ENCODE data around the gene ZNRF2. TPM values are rescaled to one million over a fixed set of nuclear protein-coding genes. Genes with fewer than 3 reads are reported as not detected.
"Not testable (repeated sequence)": the region's sequence is repeated elsewhere in the genome, so short reads cannot be mapped to it uniquely, and the experiment has no call there.

Gene ZNRF2
- total RNA-seq, 1 donor from 2014 or later, result 5.0 TPM

DNA sequence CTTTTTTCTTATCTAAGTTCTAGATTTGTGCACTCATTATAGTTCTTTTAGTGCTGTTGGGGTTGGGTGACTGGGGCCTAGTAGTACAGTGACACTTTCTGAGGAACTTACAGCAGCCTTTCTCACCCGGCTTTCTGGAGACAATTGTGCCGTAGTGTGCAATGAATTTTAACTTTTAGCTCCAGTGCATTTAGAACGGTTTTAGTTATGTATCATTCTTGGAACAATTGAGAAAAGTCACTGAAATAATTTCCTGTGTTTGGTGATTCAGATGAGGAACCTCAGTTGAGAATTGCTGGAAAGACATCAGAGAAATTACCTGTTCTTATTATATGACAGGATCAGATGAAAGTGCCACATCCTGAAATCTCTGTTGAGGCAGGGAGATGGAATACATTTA, 3.2 kb downstream of the ZNRF2 start:
- DNase-seq (ENCODE audit: low read depth in 2 of 2), result peak in 1 of 2 donors; percentile 24

DNA sequence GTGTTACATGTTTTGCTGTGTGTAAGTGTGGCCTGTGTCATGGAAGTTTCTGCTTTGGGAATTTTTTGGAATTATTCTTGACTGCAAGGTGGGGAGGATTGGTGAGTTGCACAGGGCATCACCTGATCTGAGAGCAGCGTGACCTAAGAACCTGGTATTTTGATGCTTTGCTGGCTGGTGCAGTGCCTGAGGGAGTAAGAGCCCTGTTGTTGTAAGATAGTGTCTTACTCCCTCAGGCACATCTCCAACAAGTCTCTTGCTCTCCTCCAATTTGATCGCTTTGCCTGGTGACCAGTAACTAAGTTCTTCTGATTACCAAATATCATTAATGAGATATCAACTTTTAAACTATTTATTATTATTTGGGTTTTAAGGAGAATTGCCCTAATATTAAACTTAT, 5.2 kb downstream of the ZNRF2 start:
- not testable (repeated sequence) for DNase-seq (ENCODE audit: low read depth in 2 of 2)

DNA sequence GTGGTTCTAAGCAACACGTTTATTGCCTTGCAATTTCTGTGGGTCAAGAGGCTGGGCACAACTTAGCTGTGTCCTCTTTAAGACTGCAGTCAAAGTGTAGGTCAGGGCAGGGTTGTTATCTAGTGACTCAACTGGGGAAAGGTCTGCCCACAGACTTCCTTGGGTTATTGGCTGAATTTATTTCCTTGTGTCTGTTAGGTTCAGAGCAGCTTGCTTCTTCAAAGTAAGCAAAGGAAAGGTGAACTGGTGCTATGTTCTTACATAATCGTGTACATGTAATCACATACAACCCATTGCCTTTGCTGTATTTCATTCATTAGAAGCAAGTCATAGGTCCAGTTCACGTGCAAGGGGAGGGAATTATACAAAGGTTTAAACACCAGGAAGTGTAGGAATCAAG, 5.9 kb downstream of the ZNRF2 start:
- DNase-seq (ENCODE audit: low read depth in 2 of 2), result peak in 1 of 2 donors; percentile 67

DNA sequence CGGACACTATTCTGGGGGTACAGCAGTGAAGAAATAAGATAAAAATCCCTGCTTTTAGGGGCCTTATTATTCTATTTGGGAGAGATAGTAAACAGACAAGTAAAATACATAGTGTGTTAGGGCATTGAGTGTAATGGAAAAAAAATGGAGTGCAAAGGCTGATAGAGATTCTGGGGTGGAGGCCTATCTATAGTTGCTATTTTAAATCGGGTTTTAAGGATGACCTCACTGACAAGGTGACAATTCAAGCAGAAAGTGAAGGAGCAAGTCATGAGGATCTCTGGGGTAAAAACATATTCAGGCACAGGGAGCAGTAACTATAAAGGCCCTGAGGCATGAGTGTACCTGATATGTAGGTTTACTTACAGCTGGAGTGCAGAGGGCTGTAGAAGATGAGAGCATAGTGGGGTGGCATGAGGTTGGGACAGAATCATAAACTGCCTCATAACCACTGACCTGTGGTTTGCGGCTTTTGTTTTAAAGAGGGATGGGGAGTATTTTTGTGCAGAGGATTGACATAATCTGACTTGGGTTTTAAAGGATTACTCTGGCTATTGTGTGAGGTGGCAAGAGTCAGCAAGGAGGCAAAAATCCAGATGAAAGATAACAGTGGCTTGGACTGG, 8.1 kb downstream of the ZNRF2 start:
- DNase-seq (ENCODE audit: low read depth in 2 of 2), result not testable (repeated sequence)

DNA sequence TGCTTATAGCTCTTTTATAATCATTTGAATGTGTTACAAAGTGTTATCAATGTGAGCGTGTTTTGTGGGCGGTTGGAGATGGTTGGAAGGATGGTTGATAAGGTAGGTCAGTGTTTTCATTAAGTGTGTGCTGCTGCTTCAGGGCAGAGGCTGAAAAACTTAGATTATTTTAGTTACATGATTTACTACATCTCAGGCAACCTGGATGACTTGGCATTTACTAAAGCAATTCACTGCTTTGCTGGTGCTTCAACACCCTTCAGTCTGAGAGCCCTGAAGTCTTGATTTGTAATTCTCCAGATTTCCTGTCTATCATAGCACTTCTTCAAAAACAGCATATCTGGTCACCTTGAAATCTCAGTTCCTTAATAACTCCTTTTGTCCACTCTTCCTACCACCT, 11.9 kb downstream of the ZNRF2 start:
- not testable (repeated sequence) for DNase-seq (ENCODE audit: low read depth in 2 of 2)

DNA sequence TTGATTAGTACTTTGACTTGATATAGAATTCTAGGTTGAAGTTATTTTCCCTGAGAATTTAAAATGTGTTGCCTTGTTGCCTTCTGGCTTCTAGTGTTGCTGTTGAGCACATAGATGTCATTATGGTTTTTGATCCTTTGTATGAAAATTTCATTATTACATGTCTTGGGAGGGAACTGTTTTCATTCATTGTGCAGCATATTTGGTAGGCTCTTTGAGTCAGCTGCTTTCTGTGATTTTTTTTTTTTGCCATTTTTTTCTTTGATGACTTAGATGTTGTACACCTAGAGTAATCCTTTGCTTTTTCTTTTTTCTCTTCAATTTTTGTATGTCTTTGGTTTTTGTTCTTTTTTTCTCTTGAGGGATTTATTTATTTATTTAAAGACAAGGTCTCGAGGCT, 13.1 kb downstream of the ZNRF2 start:
- not testable (repeated sequence) for DNase-seq (ENCODE audit: low read depth in 2 of 2)

DNA sequence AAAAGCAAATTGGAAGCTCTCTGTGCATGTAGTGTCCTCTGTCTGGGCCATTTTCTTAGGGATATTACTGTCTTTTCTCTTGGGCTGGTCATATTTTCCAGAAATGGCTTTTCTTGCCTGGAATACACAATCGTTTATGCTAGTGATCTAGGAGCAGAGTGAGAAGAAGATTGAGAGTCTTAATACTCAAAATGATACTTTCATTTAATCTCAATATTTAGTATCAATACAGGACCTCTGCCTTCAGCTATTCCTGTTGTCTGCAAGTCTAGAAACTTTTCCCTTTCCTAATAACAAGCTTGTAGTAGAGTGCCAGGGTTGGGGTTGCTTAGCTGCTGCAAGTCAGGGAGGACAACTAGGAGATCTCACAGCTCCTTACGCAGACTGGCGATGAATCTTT, 14.0 kb downstream of the ZNRF2 start:
- DNase-seq (ENCODE audit: low read depth in 2 of 2), result not testable (repeated sequence)

DNA sequence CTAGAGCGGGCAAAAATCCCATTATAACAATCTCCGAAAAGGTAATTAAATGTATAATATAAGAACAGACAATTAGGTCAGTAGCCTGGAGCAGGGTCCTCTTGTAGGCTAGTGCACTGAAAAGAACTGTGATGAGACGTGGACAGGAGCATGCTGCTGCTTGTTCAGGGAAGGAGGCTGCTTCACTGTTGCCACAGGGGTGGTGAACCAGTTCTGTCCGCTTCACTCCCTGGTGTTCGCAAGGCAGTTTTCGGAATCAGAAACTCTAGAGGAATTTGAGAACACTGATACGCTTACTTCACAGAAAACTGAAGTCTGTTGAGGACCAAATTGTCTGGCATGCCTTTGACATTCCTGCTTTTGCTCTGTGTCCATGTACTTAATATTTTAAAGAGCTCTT, 17.4 kb downstream of the ZNRF2 start:
- no peak for DNase-seq (ENCODE audit: low read depth in 2 of 2)

DNA sequence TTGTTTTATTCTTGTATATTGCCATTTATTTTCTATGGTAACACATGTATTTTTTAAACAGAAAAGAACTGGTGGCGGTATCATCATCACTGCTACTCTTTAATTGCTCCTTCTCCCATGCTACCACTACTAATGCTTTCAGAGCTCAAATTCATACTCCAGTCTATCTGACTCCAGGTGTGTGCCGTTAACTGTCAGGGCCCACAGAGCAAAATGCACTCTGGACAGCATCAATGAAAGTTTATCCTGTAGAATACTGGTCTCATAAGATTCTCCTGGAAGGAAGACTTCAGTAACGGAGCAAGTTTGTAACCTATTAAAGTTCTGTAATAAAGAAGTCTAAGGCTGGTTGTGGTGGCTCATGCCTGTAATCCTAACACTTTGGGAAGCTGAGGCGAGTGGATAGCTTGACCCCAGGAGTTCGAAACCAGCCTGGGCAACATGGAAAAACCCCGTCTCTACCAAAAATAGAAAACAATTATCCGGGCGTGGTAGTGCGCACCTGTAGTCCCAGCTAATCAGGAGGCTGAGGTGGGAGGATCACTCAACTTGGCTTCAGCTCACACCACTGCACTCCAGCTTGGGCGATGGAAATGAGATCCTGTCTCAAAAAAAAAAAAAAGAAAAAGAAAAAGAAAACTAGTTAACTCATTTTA, 18.4 kb downstream of the ZNRF2 start:
- no peak for DNase-seq (ENCODE audit: low read depth in 2 of 2)

DNA sequence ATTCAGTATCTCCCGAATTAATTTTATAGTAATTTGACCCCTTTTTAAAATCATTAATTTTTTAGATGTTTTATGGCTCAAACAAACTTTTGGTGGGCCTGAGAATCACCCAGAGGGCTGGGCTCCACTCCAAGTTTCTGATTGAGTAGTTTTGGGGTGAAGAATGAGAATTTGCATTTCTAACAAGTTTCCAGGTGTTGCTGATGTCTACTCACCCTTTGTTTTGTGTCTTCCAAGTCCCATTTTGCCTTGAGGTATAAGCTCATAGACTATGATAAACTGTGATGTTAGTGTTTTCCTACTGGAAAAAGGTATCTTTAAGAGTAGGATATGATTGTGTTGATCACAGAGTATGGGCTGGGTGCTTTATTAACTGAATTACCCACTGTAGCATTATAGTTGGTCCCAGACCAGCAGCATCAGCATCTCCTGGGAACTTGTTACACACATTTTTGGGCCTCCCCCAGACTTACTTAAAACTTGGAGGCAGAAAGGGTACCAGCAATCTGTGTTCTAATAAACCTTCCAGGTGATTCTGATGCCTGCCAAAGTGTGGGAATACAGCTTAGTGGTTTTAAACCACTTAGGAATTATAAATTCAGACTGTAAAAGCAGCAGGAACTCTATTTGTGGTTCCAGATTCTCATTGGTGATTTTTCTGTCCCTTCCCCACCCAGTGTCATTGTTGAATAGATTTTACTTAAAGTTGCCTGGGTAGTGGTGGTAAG, 19.1 kb downstream of the ZNRF2 start:
- no peak for DNase-seq (ENCODE audit: low read depth in 2 of 2)

DNA sequence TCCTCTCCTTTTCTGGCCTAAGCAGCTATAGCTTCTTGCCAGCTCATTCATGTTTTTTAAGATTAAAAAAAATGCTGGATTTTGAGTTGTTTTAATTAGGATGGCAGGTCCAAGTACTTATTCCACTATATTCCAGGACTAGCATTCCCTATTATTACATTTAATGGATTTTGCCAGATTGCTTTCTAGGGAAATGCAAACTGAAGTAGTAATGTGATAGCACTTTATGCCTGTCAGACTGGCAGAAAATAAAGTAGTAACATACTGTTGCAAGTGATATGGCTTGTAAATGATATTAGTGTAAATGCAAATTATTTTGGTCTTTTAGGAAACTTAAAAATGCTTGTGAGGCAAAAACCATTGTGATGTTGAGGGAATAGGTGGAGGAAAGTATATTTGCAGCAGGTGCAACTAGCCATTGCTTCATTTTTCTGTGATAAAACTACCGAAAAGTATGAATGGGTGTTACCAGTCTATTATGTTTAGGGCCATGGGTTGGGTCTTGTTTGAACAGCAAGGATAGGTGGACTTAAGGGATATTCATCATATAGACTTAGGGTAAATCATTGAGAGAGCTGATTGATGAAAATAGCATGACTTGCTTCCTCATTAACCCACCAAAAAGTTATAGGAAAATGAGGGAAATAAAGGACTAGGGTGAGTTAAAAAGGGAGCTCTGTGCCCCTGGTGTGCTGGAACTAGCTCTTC, 19.9 kb downstream of the ZNRF2 start:
- no peak for DNase-seq (ENCODE audit: low read depth in 2 of 2)

DNA sequence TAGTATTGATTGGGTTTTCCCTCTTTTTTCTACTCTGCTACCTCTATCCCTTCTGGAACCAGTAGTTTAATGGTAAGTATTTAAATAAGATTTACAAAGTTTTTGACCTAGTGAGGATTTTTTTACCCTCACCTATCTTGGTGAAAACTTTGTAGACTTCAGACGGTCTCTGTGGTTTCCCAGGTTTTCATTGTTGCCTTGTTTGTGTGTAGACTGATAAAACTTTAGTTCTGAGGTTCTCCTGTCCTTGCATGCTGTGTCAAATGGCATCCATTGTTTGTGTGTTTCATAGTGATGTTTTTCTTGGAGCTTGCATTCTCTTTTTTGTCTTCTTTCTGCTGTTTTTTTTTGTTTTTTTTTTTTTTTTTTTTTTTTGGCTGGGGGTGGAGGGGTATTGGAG, 22.6 kb downstream of the ZNRF2 start:
- no peak for DNase-seq (ENCODE audit: low read depth in 2 of 2)

DNA sequence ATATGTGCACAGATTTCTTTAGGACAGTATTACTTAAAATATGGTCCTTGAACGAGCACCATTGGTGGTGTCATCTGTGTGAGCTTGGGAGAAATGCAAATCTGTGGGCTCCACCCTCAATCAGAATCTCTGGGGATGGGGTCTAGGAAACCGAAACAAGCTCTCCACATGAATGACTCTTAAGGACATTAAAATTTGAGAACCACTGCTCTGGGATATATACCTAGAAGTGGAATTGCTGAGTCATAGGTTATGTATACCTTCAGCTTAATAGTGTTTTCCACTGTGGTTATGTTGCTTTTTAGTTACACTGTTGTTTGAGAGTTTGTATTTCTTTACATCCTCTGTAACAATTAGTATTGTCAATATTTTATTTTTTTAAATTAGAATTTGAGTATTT, 24.0 kb downstream of the ZNRF2 start:
- DNase-seq (ENCODE audit: low read depth in 2 of 2), result no peak

DNA sequence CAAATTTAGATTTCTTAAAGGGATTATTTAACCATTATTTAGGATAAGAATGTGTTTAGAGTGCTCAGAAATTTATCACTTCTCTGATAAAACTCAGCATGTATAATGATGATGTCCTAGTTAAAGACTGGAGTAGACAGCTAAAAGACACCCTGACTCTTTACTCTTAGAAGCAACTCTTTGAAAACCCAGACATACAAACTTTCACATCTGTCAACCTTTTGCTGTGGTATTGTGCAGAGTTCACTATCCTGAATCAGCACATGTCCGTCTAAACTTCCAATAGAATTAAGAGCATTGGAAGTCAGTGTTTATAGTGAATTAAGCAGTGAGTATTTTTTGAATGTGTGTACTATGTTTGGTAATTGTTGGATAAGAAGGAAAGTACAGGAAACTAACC, 24.9 kb downstream of the ZNRF2 start:
- no peak for DNase-seq (ENCODE audit: low read depth in 2 of 2)

DNA sequence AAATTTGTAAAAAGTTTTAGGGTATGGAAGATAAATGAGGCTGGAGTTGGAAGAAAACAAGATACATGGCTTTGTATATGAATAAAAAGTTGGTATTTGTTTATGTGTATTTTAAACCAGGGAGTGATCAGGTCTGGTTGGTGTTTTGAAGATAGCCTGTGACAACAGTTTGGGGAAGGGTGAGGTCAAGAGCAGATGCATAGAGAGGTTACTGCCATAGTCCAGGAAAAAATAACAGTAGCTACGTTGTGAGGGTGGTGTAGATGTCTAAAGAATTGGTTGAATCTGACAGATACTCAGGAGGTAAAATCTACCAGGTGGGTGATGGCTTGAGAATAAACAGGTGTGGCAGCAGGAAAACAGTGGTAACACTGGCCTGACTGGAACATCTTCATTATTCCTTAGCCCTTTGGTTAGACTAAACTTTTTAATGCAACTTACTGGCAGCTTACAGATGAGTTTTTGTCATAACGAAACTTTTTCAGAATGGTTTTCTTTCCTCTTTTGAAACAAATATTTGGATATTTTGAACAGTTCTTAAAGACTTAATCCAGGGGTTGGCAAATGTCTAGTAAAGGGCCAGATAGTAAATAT, 25.5 kb downstream of the ZNRF2 start:
- no peak for DNase-seq (ENCODE audit: low read depth in 2 of 2)

DNA sequence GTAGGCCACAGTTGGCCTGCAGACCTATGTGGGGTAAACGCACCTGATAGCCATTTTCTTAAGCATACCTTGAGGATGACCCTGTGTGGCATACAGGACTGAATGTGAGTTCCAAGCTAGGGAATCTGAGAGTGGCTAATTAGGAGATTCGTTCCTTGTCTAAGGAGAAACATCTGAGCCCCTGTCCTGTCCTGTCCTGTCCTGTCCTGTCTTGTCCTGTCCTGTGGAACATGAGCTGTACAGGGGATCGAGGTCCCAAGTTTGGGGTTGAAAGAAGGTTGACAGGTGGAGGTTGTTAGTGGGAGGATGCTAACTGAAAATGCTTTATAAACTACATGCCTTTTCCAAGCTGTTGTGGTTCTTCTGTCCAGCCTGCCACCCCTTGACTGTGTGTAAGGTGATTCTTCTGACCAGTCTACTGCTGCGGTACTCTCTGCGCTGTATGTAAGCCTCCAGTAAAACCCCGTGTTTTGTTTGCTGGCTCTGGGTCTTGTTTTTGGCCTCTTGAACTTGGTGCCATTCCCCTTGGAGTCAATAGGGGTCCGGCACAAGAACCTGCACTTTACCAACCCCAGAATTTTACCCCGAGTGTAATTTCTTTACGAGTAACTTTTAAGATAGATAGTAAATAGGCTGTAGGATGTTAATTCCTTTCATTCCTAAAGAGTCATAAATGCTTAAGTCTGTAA, 26.4 kb downstream of the ZNRF2 start:
- DNase-seq (ENCODE audit: low read depth in 2 of 2), result no peak

DNA sequence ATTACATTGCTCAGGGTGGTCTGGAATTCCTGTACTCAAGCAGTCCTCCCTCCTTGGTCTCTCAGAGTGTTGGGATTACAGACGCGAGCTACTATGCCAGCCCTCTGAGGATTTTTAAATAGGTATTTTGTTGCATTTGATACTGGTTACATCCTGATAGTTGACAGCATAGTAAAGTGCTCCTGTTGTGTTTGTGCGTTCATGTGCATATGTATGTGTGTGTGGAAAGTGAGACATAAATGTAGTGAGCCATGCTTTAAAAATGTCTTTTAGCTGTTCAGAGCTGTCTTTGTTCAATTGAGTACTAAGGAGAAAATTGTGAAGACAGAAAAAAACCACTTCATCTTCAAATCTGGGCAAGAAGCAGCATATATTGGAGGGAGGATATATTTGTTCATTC, 27.8 kb downstream of the ZNRF2 start:
- DNase-seq (ENCODE audit: low read depth in 2 of 2), result no peak

DNA sequence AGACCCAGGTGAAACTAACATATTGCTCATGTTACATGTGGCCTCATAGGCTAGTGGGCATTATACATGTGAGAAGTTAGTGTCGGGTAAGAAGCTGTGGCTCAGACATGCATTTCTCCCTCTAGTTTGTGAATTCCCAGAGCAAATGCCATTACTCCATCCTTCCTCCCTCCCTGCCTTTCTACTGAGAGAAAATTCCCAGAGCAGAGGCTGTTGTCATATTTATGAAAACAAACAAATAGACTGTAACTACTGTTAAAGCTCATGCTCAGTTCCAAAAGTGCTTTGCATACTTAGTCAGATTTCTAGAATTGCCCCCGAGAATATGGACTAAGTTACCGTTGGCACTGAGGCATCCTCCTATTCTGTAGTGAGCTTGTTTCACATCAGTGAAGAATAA, 29.0 kb downstream of the ZNRF2 start:
- DNase-seq (ENCODE audit: low read depth in 2 of 2), result no peak

DNA sequence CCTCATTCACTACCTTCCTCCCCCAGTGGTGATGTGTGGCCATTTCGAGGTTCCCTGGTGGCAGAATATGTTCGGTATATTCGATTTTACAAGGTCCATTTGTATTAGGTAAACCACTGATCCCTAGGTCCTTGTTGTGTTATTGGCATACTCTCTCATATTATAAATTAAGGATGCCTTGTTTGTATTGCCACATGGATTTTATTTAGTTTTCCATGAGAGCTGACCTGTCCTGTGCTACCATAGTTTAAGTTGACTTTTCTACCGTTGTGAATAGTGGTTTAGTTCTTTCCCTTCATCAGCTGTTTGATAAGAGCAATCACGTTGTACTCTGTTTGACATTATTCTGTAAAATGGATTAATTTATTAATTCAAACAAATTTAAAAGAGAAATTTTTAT, 29.4 kb downstream of the ZNRF2 start:
- no peak for DNase-seq (ENCODE audit: low read depth in 2 of 2)

DNA sequence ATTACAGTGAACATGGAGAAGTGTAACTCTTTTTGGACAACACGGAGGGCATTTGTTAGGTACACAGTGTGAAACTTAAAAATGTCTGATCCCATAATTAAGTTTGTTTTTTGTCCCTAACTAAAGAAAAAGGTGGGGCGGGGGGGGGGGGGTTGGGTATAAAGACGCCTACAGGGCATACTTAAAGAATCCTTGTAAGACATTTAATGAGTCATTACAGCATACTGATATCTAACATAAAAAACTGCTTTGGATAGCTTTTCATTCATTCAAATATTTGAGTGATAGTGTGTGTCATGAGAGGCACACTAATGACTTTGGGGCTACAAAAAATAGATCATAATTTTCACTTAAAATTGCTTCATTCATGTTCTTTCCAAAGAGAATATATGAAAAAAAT, 31.2 kb downstream of the ZNRF2 start:
- DNase-seq (ENCODE audit: low read depth in 2 of 2), result no peak

DNA sequence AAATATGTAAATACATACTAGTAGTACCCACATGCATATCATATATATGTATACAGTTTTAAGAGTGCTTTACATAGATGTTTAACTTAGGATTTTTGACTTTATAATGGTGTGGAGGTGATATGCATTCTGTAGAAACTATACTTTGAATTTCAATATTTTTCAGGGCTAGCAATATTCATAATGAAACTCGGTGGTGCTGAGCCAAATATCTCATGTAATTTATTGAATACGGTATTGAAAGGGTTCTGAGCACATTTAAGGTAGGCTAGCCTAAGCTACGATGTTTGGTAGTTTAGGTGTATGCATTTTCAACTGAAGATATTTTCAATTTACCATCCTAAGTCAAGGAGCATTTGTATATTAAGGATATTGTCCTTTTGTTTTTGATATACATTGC, 36.0 kb downstream of the ZNRF2 start:
- DNase-seq (ENCODE audit: low read depth in 2 of 2), result no peak
